Measurements from ENCODE around the gene SLC35E2B.

DNA sequence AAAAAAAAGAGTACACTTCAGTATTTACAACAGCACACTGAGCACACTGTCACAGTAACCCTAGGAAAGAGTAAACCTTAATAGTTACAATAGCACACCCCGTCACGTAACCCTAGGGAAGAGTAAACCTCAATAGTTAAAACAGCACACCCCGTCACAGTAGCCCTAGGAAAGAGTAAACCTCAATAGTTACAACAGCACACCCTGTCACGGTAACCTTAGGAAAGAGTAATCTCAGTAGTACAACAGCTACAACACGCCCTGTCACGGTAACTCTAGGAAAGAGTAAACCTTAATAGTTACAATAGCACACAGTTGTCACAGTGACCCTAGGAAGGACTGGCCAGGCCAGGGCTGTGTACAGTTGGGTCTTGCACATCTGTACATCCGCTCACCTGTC, 28.6 kb upstream of the SLC35E2B start:
- TF ChIP-seq, protein P1, sequence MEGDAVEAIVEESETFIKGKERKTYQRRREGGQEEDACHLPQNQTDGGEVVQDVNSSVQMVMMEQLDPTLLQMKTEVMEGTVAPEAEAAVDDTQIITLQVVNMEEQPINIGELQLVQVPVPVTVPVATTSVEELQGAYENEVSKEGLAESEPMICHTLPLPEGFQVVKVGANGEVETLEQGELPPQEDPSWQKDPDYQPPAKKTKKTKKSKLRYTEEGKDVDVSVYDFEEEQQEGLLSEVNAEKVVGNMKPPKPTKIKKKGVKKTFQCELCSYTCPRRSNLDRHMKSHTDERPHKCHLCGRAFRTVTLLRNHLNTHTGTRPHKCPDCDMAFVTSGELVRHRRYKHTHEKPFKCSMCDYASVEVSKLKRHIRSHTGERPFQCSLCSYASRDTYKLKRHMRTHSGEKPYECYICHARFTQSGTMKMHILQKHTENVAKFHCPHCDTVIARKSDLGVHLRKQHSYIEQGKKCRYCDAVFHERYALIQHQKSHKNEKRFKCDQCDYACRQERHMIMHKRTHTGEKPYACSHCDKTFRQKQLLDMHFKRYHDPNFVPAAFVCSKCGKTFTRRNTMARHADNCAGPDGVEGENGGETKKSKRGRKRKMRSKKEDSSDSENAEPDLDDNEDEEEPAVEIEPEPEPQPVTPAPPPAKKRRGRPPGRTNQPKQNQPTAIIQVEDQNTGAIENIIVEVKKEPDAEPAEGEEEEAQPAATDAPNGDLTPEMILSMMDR (IDR thresholded peaks at IDR 0.05; ENCODE audit: insufficient read depth, low read depth, low read length) = no peak
- no peak for TF ChIP-seq EZH2 (IDR thresholded peaks at IDR 0.05; ENCODE audit: insufficient read depth, low read length)
